NK-92 treated with Interleukin-12 subunit alpha and Interleukin-12 subunit beta, amount 100 ng/mL, for 24 hours (cell line): ENCODE measurements around the gene VEGFA.
A peak's percentile ranks its signal among the peaks of the same experiment; 100 is the strongest.

Source experiments
- DNase-seq: peaks from one replicate; lab custom pipeline; 2025; lab: John Stamatoyannopoulos, UW

VEGFA gene

GRCh38 chr6:43772681-43773049 lies 2.7 kb downstream of the VEGFA start:
- DNase-seq = no peak

DNA sequence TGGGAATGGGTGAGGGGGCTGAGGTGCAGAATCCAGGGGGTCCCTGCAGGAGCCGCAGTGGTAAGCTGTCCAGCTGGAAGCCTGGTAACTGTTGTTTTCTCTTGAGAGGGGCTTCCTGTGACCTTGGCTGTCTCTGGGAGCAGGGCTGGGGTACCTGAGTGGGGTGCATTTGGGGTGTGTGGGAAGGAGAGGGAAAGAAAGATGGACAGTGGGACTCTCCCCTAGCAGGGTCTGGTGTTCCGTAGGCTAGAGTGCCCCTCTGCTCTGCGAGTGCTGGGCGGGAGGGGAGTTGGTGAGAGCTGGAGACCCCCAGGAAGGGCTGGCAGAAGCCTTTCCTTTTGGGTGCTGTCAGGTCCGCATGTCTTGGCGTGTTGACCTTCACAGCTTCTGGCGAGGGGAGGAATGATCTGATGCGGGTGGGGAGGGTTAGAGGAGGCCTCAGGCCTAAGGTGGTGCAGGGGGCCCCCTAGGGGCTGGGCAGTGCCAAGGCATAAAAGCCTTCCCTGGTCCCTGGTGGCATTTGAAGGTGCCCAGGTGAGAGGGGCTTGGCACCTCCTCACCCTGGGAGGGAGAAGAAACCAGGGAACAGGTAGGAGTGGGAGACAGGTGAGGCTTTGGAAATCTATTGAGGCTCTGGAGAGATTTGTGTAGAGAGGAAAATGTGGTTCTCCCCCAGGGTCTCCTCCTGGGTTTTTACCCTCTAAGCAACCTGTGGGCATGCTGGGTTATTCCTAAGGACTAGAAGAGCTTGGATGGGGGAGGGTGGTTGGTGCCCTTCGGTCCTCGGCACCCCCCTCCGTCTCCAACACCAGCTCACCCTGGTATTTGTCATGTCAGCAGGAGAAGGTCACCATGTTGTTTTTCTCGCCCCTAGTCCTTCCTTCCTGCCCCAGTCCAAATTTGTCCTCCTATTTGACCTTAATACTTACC lies 3.3 kb downstream of the VEGFA start:
- DNase-seq = peak; percentile 28

GRCh38 chr6:43773980-43774775 lies 4.2 kb downstream of the VEGFA start:
- no peak for DNase-seq

DNA sequence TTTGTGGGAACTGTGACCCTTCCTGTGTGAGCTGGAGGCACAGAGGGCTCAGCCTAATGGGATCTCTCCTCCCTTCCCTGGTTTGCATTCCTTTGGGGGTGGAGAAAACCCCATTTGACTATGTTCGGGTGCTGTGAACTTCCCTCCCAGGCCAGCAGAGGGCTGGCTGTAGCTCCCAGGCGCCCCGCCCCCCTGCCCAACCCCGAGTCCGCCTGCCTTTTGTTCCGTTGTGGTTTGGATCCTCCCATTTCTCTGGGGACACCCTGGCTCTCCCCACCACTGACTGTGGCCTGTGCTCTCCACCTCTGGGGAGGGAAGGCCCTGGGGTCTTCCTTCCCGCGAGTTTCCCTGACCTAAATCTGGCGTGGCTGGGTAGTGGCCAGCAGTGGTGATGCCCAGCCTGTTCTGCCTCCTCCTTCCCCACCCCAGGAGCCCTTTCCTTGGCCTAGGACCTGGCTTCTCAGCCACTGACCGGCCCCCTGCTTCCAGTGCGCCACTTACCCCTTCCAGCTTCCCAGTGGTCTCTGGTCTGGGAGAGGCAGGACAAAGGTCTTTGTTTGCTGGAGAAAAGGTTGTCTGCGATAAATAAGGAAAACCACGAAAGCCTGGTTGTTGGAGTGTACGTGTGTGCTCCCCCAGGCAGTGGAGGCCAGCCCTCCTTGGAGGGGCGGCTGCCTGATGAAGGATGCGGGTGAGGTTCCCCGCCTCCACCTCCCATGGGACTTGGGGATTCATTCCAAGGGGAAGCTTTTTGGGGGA lies 4.9 kb downstream of the VEGFA start:
- DNase-seq = peak; percentile 37

DNA sequence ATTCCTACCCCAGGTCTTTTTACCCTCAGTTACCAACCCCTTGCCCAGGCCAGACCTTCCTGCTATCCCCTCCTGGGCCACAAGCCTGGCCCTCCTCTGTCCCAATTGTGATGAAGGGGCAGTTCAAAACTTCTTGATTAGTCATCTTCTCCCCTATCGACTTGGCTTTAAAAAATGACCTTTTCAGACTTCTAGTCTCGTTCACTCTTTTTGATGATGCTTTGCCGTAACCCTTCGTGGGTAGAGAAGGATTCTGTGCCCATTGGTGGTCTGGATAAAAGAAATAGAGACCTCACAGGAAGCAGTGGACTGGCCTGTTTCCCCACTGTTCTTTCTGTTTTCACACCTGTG lies 5.5 kb downstream of the VEGFA start:
- DNase-seq = no peak

GRCh38 chr6:43776115-43776798 lies 6.2 kb downstream of the VEGFA start:
- no peak for DNase-seq

DNA sequence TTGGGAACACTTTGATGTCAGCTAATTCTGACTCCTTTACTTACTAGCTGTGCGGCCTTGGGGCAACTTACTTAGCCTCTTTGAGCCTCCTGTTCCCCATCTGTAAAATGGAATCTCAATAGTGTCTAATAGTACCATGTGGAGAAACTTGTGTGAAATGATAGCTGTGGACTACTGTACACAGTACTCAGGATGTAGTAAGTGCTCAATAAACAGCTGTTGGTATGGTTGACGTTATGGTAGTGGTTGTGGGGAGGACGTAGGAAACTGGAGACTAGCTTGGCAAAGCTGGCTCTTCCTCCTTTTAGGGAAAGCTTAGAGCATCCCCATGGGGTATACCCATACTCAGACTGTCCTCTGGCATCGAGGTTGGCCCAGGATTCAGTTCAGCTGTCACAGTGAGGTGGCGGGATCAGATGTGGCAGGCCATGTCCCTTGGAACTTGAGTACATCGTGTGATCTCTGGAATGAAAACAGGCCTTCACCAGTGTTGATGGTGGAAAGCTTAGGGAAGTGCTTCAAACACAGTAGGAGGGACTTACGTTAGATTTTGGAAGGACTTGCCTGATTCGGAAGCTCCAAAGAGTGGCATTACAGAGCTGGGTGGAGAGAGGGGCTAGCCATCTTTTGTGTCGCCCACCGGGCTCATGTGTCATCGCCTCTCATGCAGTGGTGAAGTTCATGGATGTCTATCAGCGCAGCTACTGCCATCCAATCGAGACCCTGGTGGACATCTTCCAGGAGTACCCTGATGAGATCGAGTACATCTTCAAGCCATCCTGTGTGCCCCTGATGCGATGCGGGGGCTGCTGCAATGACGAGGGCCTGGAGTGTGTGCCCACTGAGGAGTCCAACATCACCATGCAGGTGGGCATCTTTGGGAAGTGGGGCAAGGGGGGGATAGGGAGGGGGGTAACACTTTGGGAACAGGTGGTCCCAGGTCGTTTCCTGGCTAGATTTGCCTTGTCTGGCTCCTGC lies 7.1 kb downstream of the VEGFA start:
- DNase-seq = no peak

- no peak for DNase-seq
These were observed 8.3 kb downstream of the VEGFA start for GRCh38 chr6:43778131-43778855.

DNA sequence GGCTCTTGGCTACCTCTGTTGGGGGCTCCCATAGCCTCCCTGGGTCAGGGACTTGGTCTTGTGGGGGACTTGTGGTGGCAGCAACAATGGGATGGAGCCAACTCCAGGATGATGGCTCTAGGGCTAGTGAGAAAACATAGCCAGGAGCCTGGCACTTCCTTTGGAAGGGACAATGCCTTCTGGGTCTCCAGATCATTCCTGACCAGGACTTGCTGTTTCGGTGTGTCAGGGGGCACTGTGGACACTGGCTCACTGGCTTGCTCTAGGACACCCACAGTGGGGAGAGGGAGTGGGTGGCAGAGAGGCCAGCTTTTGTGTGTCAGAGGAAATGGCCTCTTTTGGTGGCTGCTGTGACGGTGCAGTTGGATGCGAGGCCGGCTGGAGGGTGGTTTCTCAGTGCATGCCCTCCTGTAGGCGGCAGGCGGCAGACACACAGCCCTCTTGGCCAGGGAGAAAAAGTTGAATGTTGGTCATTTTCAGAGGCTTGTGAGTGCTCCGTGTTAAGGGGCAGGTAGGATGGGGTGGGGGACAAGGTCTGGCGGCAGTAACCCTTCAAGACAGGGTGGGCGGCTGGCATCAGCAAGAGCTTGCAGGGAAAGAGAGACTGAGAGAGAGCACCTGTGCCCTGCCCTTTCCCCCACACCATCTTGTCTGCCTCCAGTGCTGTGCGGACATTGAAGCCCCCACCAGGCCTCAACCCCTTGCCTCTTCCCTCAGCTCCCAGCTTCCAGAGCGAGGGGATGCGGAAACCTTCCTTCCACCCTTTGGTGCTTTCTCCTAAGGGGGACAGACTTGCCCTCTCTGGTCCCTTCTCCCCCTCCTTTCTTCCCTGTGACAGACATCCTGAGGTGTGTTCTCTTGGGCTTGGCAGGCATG lies 9.2 kb downstream of the VEGFA start:
- DNase-seq = no peak

DNA sequence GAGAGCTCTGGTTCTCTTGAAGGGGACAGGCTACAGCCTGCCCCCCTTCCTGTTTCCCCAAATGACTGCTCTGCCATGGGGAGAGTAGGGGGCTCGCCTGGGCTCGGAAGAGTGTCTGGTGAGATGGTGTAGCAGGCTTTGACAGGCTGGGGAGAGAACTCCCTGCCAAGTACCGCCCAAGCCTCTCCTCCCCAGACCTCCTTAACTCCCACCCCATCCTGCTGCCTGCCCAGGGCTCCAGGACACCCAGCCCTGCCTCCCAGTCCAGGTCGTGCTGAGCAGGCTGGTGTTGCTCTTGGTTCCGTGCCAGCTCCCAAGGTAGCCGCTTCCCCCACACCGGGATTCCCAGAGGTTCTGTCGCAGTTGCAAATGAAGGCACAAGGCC lies 9.8 kb downstream of the VEGFA start:
- no peak for DNase-seq

- no peak for DNase-seq
These were observed 10.3 kb downstream of the VEGFA start for GRCh38 chr6:43780293-43780692.

- DNase-seq = no peak
These were observed 11.2 kb downstream of the VEGFA start for GRCh38 chr6:43780941-43781928.

- DNase-seq = no peak
These were observed 12.1 kb downstream of the VEGFA start for GRCh38 chr6:43781941-43782704.

DNA sequence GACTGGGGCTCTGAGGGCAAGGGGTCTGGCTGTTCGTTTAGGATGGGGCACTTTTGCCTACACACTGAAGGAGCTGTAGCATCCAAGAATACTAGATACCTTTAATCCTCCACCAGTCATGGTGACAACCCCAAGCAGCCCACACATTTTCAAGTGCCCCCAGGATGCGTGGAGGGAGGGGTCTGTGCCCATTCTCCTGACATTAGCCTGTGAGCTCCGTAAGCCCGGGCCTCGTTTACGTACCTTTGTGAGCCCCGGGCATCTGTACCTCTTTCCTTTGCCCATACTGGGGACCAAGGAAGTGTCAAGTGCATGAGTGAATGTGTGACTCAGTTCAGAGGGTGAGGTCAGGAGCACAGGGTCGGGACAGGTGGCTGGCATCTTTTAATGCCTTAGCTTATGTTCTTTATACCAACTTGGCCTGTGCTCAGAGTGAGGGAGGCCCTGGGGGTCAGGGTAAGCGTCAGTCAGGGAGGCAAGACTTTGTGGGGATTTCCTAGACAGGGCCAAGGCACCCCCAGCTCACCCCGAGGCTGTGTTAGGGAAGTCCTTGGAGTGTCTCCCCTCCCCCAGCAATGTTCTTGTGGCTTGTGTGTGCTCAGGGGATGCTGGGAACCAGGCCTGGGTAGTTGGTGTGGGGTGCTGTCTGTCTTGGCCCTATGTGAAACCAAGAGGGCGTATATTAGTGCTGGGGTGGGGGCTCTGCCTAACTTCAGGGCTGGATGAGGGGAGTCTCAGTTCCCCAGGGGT lies 12.9 kb downstream of the VEGFA start:
- no peak for DNase-seq

- DNase-seq = no peak
These were observed 14.2 kb downstream of the VEGFA start for GRCh38 chr6:43784049-43784855.
